AG09309 (cell line): ENCODE results near the gene QSER1.

Experiments used
- DNase-seq: peaks from one replicate; pipeline ENCODE4 v3.0.0-alpha.2; 2010; ENCODE audit warnings: low read depth
- H3K4me3 ChIP-seq: 2 replicates; pipeline ENCODE4 v1.5.1; 2011; ENCODE audit warnings: mild to moderate bottlenecking, low read depth, low read length, moderate library complexity; ENCODE audit not compliant: control insufficient read depth
- TF ChIP-seq, protein P1 (sequence below): IDR thresholded peaks from 2 replicates; pipeline ENCODE4 v1.5.1; 2011; ENCODE audit warnings: mild to moderate bottlenecking, low read depth, low read length, inconsistent platforms; ENCODE audit not compliant: insufficient read depth, control insufficient read depth; ENCODE audit errors: missing control alignments

The QSER1 gene

GRCh38 chr11:32939866-32940265, 47.3 kb downstream of the QSER1 start:
- no peak overlapping the region for H3K4me3 ChIP-seq
- no peak for DNase-seq
- TF ChIP-seq, protein P1, sequence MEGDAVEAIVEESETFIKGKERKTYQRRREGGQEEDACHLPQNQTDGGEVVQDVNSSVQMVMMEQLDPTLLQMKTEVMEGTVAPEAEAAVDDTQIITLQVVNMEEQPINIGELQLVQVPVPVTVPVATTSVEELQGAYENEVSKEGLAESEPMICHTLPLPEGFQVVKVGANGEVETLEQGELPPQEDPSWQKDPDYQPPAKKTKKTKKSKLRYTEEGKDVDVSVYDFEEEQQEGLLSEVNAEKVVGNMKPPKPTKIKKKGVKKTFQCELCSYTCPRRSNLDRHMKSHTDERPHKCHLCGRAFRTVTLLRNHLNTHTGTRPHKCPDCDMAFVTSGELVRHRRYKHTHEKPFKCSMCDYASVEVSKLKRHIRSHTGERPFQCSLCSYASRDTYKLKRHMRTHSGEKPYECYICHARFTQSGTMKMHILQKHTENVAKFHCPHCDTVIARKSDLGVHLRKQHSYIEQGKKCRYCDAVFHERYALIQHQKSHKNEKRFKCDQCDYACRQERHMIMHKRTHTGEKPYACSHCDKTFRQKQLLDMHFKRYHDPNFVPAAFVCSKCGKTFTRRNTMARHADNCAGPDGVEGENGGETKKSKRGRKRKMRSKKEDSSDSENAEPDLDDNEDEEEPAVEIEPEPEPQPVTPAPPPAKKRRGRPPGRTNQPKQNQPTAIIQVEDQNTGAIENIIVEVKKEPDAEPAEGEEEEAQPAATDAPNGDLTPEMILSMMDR: no peak

- no peak overlapping the region for H3K4me3 ChIP-seq
- TF ChIP-seq, protein P1: no peak
- no peak for DNase-seq
Observed at GRCh38 chr11:32940865-32941264, 48.3 kb downstream of the QSER1 start.

GRCh38 chr11:32947978-32948377, 55.4 kb downstream of the QSER1 start:
- TF ChIP-seq, protein P1: no peak
- H3K4me3 ChIP-seq: no peak overlapping the region
- DNase-seq: no peak

- H3K4me3 ChIP-seq: no peak overlapping the region
- TF ChIP-seq, protein P1: no peak
- DNase-seq: no peak
Observed at GRCh38 chr11:32949739-32950138, 57.1 kb downstream of the QSER1 start.

DNA sequence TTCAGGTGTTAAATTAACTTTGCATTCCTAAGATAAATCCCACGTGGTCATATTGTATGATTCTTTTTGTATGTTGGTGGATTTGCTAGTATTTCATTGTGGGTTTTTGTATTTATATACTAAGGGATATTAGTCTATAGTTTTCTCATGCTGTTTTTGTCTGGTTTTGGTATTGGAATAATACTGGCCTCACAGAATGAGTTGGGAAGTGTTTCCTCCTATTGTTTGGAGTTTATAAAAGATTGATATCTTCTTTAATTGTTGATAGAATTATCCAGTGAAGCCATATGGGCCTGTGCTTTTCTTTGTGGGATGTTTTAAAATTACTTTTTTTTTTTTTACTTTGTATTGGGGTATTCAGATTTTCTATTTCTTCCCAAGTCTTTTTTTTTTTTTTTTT, 59.8 kb downstream of the QSER1 start:
- TF ChIP-seq, protein P1: no peak
- no peak overlapping the region for H3K4me3 ChIP-seq
- DNase-seq: no peak

- no peak overlapping the region for H3K4me3 ChIP-seq
- no peak for DNase-seq
- TF ChIP-seq, protein P1: no peak
Observed at GRCh38 chr11:32953700-32954099, 61.1 kb downstream of the QSER1 start.

GRCh38 chr11:32960553-32961164, 68.0 kb downstream of the QSER1 start:
- DNase-seq: peak; percentile 20
- TF ChIP-seq, protein P1: peak; percentile 32

More at GRCh38 chr11:32960553-32961164, 68.0 kb downstream of the QSER1 start:
- H3K4me3 ChIP-seq: no peak overlapping the region
